D721Med (cell line): ENCODE data around the gene COX7A2.
A peak's percentile ranks its signal among the peaks of the same experiment; 100 is the strongest.

Source experiments
- DNase-seq: peaks from one replicate; pipeline ENCODE4 v3.0.0; 2011; ENCODE audit warnings: low spot score; ENCODE audit not compliant: insufficient read length
- FAIRE-seq: peaks from 2 replicates; lab custom pipeline; 2011; peaks lifted over from hg19 to GRCh38; lab: Jason Lieb, UNC
- TF ChIP-seq, protein P1 (sequence below): IDR thresholded peaks from 2 replicates; pipeline ENCODE4 v1.5.1; 2012; ENCODE audit warnings: mild to moderate bottlenecking, control low read depth; ENCODE audit not compliant: insufficient read depth; ENCODE audit errors: missing control alignments

COX7A2 gene

DNA sequence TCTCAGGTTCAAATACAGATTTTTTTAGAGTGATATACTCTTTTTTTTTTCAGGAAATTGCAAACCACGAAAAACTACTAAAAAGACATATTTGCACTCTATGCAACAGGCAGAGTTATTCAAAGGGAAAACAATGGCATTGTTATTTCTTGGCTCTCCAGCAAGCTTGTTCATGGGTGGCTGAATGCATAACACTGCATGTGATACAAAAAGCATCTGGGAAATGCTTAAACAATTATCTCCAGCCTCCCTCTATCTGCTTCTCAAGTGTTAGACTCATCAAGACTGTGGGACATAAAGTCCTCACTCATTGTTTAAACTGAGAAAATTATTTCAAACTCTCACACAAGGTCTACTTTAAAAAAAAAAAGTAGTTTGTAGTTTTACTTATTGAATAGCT, 30.5 kb downstream of the COX7A2 start:
- DNase-seq: no peak
- TF ChIP-seq, protein P1, sequence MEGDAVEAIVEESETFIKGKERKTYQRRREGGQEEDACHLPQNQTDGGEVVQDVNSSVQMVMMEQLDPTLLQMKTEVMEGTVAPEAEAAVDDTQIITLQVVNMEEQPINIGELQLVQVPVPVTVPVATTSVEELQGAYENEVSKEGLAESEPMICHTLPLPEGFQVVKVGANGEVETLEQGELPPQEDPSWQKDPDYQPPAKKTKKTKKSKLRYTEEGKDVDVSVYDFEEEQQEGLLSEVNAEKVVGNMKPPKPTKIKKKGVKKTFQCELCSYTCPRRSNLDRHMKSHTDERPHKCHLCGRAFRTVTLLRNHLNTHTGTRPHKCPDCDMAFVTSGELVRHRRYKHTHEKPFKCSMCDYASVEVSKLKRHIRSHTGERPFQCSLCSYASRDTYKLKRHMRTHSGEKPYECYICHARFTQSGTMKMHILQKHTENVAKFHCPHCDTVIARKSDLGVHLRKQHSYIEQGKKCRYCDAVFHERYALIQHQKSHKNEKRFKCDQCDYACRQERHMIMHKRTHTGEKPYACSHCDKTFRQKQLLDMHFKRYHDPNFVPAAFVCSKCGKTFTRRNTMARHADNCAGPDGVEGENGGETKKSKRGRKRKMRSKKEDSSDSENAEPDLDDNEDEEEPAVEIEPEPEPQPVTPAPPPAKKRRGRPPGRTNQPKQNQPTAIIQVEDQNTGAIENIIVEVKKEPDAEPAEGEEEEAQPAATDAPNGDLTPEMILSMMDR: no peak
- no peak for FAIRE-seq

DNA sequence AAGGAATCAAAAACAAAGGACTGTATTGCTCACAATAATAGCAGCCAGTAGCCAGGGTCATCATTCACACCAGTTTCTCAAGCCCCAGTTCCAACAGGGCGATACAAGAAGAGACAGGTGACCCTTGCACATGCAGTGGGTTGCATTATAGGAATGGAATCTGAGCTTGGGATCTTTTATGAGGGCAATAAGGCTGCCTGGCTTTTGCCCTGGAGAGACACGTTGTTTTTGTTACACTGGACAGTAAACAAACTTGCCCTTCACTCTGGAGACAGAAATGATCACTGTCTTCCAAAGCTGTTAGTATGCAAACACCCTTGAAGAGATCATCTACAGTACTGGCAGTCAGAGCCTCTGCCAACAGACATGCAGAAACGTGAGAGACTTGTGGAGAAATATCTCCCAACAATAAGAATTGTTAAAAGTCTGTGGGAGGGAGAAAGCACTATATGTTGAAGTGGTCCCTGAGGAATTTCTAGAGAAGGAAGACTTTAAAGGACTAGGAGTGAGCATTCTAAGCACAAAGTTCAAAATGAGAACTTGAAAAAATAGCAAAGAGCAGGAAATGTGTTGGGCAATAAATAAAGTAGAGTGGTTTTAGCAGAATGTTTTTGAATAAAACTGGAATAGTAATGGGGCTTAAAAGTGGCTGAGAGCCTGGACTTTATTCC, 31.5 kb downstream of the COX7A2 start:
- TF ChIP-seq, protein P1: no peak
- FAIRE-seq: no peak
- no peak for DNase-seq

DNA sequence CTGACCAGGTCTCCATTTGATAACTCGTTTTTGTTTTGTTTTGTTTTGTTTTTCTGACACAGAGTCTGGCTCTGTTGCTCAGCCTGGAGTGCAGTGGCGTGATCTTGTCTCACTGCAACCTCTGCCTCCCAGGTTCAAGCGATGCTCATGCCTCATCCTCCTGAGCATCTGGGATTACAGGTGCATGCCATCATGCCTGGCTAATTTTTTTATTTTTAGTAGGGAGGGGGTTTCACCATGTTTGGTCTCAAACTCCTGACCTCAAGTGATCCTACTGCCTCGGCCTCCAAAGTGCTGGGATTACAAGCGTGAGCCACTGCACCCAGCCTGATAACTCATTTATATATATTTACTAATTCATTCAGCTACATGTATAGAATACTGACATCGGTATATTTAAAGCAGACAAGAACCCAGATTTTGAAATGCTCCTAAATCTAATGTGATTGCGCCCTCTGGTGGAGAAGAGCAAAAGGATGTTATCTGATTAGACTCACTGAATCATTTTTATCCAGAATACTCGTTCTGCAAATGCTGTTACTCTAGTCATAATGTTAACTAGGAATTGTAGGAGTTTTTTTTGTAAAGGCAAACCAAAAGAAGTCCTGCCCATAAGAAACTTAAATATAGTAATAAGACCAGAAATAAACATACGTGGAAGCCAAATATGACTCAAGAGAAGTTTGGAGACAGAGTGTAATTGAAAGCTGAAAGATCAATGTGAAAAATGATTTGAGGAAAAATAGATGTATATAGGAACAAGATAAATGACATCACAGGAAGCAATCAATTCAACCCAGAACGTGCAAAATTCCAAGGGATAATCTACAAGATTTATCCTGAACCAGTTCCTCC, 32.5 kb downstream of the COX7A2 start:
- TF ChIP-seq, protein P1: peak; percentile 80
- FAIRE-seq (no peak), DNase-seq (peak; percentile 19)

DNA sequence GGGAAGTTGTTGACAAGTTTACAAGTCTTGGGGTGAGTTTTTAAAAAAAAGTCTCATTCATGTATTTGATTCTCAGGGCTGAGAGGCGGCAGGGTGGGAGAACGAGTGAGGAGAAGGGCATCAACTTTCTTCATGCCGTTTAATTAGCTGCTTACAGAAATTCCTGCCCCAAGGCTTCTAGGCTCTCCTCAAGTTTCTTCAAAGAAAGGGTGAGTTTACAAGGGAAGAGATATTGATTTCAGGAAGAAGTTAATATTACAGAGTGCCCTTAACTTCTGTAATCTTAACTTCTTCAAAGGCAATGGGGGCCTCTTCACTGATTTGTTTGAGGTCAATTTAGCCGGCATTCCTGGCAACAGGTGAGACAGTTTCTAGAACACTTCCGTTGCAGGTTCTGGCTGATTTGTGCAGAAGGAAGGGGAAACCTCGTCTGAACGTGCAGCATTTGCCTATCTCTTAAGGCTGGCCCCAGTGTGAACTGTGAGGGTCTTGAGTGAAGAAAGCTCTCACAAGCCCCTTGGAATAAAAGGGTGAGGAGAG, 34.3 kb downstream of the COX7A2 start:
- FAIRE-seq (no peak), DNase-seq (no peak)
- TF ChIP-seq, protein P1: no peak

DNA sequence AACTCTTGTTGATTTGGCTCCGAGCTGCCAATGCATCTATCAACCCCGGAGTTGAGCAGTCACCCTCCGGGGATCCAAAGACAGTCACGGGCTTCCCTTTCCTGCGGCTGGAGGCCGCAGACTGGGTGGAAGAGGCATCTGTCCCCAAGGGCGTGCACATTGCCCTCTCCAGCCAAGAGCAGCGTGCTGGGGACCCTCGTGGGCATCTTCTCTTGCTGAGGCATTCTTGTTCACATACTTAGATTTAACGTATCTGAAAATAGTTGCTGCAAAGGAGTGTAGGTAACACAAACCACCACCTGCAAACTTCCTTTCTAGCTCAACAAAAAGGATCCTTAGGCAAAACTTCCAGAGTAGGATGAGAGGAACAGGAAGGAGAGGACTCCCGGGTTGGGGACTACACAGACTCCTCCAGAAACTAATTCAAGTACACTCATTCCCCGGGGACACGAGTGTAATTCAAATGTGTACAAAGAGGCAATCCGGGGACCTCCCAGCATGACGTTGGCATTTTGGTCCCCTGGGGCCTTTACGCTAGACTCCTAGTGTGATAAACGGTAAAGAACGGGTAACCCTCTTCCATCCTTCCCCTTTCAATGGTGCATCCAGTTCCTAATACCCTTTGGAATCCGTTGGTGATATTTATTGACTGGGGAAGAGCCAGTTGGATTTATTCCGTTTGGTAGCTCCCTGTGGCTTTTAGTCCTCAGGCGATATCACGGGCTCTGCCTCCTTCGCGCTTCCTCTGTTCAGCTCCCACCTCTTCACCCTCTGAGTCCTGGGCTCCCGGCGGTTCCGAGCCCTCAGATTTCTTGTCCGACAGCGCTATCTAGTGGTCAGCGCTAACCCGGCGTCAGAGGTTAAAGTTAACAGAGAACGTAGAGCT, 35.1 kb downstream of the COX7A2 start:
- FAIRE-seq (no peak), DNase-seq (peak; percentile 50)
- TF ChIP-seq, protein P1: peak; percentile 99

DNA sequence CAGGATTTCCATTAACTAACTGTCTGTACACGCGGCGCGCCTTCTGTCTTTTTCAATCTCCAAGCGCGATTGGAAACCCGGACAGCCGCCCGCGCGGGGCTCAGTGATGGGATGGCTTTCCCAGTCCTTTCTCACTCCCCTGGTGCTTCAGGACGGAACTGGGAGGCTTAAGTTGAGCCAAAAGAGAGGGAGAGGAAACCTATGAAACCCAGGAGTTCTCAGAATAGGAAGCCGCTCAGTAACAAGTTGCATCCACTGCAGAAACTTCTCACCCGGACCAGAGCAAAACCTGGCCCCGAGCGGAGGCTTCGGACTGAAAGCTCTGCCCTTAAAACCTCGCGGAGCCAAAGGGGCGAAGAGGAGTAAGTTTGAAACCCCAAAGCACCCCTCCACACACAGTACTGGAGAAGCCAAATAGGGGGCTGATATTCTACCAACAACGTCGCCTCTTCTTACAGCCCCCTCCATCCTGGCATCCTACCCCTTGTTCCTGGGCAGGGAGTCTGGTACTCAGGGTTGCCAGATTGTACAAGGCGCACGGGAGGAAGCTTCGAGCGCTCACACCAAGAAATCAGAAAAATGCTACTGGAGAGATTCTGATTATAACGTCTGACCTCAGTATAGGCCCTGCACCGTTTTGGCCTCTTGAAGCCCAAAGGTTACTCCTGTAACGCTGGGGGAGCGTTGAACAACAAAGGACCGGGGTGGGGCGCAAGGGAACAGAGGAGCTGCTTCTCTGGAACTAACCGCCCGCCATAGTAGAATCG, 36.8 kb downstream of the COX7A2 start:
- TF ChIP-seq, protein P1: no peak
- FAIRE-seq (no peak), DNase-seq (peak; percentile 12)
